HepG2 (cell line): ENCODE results near the gene POU2AF3. TPM values are rescaled to one million over a fixed set of nuclear protein-coding genes. Genes with fewer than 3 reads are reported as not detected.

Source experiments
- CHCHD3 ChIP-seq: sonication (generic); formaldehyde crosslinking; IDR thresholded peaks from 2 replicates; pipeline ENCODE4 v1.8.0; 2022; ENCODE audit warnings: mild to moderate bottlenecking, missing genetic modification reagents, moderate library complexity
- FOXP1 ChIP-seq, 2 experiments: fragments of 450-650 bp in 1 of 2; IDR thresholded peaks; 2 replicates each; pipeline ENCODE4 v1.6.1; 2017 to 2018; ENCODE audit warnings: antibody characterized with exemption in 1 of 2
- HDAC2 ChIP-seq: sonication (generic); formaldehyde crosslinking; IDR thresholded peaks from 2 replicates; pipeline ENCODE4 v1.4.0; 2020; ENCODE audit warnings: missing genetic modification reagents
- HMG20A ChIP-seq: IDR thresholded peaks from 2 replicates; pipeline ENCODE4 v1.6.1; 2016; ENCODE audit warnings: borderline replicate concordance
- HNF4G ChIP-seq, 2 experiments: sonication (generic) in 1 of 2; formaldehyde crosslinking in 1 of 2; IDR thresholded peaks; 2 replicates each; pipeline versions ENCODE4 v1.4.0 to v1.6.1; 2011 to 2020; ENCODE audit warnings: borderline replicate concordance in 2 of 2, low read depth in 2 of 2, mild to moderate bottlenecking in 2 of 2, low read length in 1 of 2, missing genetic modification reagents in 1 of 2, moderate library complexity in 1 of 2
- HOXA9 ChIP-seq: sonication (generic); formaldehyde crosslinking; IDR thresholded peaks from 2 replicates; pipeline ENCODE4 v1.8.1; 2022; ENCODE audit warnings: missing genetic modification reagents, mild to moderate bottlenecking, moderate library complexity, borderline replicate concordance
- MBNL3 ChIP-seq: fragments of 250-450 bp; sonication (Bioruptor Pico); conservative IDR thresholded peaks from 2 replicates; pipeline ENCODE4 v1.8.0; 2022; ENCODE audit warnings: mild to moderate bottlenecking, inconsistent platforms
- MED8 ChIP-seq: sonication (generic); formaldehyde crosslinking; IDR thresholded peaks from 2 replicates; pipeline ENCODE4 v1.8.1; 2023; ENCODE audit warnings: mild to moderate bottlenecking, missing genetic modification reagents; ENCODE audit not compliant: insufficient replicate concordance
- TEAD3 ChIP-seq: optimal IDR thresholded peaks from 2 replicates; pipeline ENCODE3; 2016; ENCODE audit warnings: borderline replicate concordance
- TRIM24 ChIP-seq: sonication (generic); formaldehyde crosslinking; IDR thresholded peaks from 2 replicates; pipeline ENCODE4 v1.8.0; 2022; ENCODE audit warnings: mild to moderate bottlenecking, missing genetic modification reagents
- ZBTB38 ChIP-seq: sonication (generic); formaldehyde crosslinking; IDR thresholded peaks from 2 replicates; pipeline ENCODE4 v1.5.1; 2020; ENCODE audit warnings: mild to moderate bottlenecking, missing genetic modification reagents
- ZC3H13 ChIP-seq: sonication (generic); formaldehyde crosslinking; IDR thresholded peaks from 2 replicates; pipeline ENCODE4 v1.8.1; 2023; ENCODE audit warnings: mild to moderate bottlenecking, missing genetic modification reagents, moderate library complexity
- ZSCAN20 ChIP-seq: sonication (generic); formaldehyde crosslinking; IDR thresholded peaks from 2 replicates; pipeline ENCODE4 v1.4.0; 2020; ENCODE audit warnings: missing genetic modification reagents, mild to moderate bottlenecking, borderline replicate concordance
- ZSCAN29 ChIP-seq: sonication (generic); formaldehyde crosslinking; conservative IDR thresholded peaks from 2 replicates; pipeline ENCODE4 v1.4.0; 2020; ENCODE audit warnings: mild to moderate bottlenecking, missing genetic modification reagents
- polyA plus RNA-seq, 8 experiments: library from polyadenylated mRNA; depleted of rRNA in 3 of 8; stranded (reverse) in 7 of 8; unstranded in 1 of 8; fragments of >200 nt; fragmentation: Illumina TruSeq in 4 of 8; extraction: Trizol in 4 of 8; gene quantifications; 2 replicates each; pipeline versions ENCODE4 v1.2.1 to v1.2.3, GENCODE V29; 2011 to 2016; ENCODE audit warnings: low read depth in 4 of 8, missing spikeins in 1 of 8, mixed read lengths in 1 of 8; ENCODE audit not compliant: insufficient read depth in 1 of 8
- total RNA-seq, 5 experiments: library from RNA; depleted of rRNA; stranded (reverse); fragments of >200 nt; fragmentation: Illumina TruSeq; extraction: Trizol; gene quantifications; 2 replicates each; pipeline ENCODE4 v1.2.3, GENCODE V29; 2016; ENCODE audit warnings: low read depth in 1 of 5
- TF ChIP-seq, protein P1 (sequence below): sonication (generic); formaldehyde crosslinking; IDR thresholded peaks from 2 replicates; pipeline ENCODE4 v1.8.1; 2022; ENCODE audit warnings: low read depth, mild to moderate bottlenecking, missing genetic modification reagents
- TF ChIP-seq, protein P2 (sequence below): sonication (generic); formaldehyde crosslinking; IDR thresholded peaks from 2 replicates; pipeline ENCODE4 v1.8.1; 2023; ENCODE audit warnings: mild to moderate bottlenecking, missing genetic modification reagents
- TF ChIP-seq, protein P3 (sequence below): sonication (generic); formaldehyde crosslinking; conservative IDR thresholded peaks from 2 replicates; pipeline ENCODE4 v1.4.0; 2020; ENCODE audit warnings: missing genetic modification reagents
- TF ChIP-seq, protein P4 (sequence below): sonication (generic); formaldehyde crosslinking; conservative IDR thresholded peaks from 2 replicates; pipeline ENCODE4 v1.4.0; 2020; ENCODE audit warnings: mild to moderate bottlenecking, missing genetic modification reagents, moderate library complexity
- TF ChIP-seq, protein P5 (sequence below): sonication (generic); formaldehyde crosslinking; IDR thresholded peaks from 2 replicates; pipeline ENCODE4 v1.5.0; 2020; ENCODE audit warnings: missing genetic modification reagents

POU2AF3 gene
- total and polyA plus RNA-seq, 2 of the 13 experiments (the other 11 are each of a cell fraction or from before 2014, with no cell fraction given), result 7.8 to 71.2 TPM

DNA sequence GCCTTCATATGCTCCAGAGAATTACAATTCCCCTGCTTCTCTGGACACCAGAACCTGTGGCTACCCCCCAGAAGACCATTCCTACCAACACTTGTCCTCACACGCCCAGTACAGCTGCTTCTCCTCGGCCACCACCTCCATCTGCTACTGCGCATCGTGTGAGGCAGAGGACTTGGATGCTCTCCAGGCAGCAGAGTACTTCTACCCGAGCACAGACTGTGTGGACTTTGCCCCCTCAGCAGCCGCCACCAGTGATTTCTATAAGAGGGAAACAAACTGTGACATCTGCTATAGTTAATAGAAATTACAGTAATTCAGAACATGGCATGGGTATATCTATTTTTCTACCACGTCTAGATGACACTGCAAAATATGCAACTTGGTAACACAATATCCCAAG is 9.8 kb downstream of the POU2AF3 start (continued):
- TF ChIP-seq, protein P1, sequence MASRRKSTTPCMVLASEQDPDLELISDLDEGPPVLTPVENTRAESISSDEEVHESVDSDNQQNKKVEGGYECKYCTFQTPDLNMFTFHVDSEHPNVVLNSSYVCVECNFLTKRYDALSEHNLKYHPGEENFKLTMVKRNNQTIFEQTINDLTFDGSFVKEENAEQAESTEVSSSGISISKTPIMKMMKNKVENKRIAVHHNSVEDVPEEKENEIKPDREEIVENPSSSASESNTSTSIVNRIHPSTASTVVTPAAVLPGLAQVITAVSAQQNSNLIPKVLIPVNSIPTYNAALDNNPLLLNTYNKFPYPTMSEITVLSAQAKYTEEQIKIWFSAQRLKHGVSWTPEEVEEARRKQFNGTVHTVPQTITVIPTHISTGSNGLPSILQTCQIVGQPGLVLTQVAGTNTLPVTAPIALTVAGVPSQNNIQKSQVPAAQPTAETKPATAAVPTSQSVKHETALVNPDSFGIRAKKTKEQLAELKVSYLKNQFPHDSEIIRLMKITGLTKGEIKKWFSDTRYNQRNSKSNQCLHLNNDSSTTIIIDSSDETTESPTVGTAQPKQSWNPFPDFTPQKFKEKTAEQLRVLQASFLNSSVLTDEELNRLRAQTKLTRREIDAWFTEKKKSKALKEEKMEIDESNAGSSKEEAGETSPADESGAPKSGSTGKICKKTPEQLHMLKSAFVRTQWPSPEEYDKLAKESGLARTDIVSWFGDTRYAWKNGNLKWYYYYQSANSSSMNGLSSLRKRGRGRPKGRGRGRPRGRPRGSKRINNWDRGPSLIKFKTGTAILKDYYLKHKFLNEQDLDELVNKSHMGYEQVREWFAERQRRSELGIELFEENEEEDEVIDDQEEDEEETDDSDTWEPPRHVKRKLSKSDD (CRISPR knock-in tag), result no peak
- TF ChIP-seq TRIM24 (CRISPR knock-in tag) (no peak), FOXP1 (IDR thresholded peaks at IDR 0.05) (no peak), FOXP1 (CRISPR knock-in tag; IDR thresholded peaks at IDR 0.05) (no peak), TEAD3 (peak; percentile 15), HDAC2 (CRISPR knock-in tag) (peak; percentile 61), ZSCAN20 (CRISPR knock-in tag) (no peak), ZC3H13 (CRISPR knock-in tag) (peak; percentile 62), ZSCAN29 (CRISPR knock-in tag) (no peak), MED8 (CRISPR knock-in tag) (no peak), HNF4G (IDR thresholded peaks at IDR 0.05; ENCODE audit: borderline replicate concordance, low read depth, low read length) (peak; percentile 95), HNF4G (CRISPR knock-in tag; IDR thresholded peaks at IDR 0.05; ENCODE audit: borderline replicate concordance, low read depth) (peak; percentile 91; the same call in 1 of the 2 replicates), ZBTB38 (CRISPR knock-in tag) (peak; percentile 95), HOXA9 (no peak), MBNL3 (CRISPR knock-in tag) (no peak), CHCHD3 (CRISPR knock-in tag) (no peak), HMG20A (peak; percentile 29; the same call in 1 of the 2 replicates)
- TF ChIP-seq, protein P2, sequence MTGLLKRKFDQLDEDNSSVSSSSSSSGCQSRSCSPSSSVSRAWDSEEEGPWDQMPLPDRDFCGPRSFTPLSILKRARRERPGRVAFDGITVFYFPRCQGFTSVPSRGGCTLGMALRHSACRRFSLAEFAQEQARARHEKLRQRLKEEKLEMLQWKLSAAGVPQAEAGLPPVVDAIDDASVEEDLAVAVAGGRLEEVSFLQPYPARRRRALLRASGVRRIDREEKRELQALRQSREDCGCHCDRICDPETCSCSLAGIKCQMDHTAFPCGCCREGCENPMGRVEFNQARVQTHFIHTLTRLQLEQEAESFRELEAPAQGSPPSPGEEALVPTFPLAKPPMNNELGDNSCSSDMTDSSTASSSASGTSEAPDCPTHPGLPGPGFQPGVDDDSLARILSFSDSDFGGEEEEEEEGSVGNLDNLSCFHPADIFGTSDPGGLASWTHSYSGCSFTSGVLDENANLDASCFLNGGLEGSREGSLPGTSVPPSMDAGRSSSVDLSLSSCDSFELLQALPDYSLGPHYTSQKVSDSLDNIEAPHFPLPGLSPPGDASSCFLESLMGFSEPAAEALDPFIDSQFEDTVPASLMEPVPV, result no peak
- TF ChIP-seq, protein P3, sequence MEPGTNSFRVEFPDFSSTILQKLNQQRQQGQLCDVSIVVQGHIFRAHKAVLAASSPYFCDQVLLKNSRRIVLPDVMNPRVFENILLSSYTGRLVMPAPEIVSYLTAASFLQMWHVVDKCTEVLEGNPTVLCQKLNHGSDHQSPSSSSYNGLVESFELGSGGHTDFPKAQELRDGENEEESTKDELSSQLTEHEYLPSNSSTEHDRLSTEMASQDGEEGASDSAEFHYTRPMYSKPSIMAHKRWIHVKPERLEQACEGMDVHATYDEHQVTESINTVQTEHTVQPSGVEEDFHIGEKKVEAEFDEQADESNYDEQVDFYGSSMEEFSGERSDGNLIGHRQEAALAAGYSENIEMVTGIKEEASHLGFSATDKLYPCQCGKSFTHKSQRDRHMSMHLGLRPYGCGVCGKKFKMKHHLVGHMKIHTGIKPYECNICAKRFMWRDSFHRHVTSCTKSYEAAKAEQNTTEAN (CRISPR knock-in tag), result 0 out of 2 replicates have a peak, but pooled peaks have one; percentile 11
- TF ChIP-seq, protein P4, sequence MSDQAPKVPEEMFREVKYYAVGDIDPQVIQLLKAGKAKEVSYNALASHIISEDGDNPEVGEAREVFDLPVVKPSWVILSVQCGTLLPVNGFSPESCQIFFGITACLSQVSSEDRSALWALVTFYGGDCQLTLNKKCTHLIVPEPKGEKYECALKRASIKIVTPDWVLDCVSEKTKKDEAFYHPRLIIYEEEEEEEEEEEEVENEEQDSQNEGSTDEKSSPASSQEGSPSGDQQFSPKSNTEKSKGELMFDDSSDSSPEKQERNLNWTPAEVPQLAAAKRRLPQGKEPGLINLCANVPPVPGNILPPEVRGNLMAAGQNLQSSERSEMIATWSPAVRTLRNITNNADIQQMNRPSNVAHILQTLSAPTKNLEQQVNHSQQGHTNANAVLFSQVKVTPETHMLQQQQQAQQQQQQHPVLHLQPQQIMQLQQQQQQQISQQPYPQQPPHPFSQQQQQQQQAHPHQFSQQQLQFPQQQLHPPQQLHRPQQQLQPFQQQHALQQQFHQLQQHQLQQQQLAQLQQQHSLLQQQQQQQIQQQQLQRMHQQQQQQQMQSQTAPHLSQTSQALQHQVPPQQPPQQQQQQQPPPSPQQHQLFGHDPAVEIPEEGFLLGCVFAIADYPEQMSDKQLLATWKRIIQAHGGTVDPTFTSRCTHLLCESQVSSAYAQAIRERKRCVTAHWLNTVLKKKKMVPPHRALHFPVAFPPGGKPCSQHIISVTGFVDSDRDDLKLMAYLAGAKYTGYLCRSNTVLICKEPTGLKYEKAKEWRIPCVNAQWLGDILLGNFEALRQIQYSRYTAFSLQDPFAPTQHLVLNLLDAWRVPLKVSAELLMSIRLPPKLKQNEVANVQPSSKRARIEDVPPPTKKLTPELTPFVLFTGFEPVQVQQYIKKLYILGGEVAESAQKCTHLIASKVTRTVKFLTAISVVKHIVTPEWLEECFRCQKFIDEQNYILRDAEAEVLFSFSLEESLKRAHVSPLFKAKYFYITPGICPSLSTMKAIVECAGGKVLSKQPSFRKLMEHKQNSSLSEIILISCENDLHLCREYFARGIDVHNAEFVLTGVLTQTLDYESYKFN, result peak; percentile 42; the same call in 1 of the 2 replicates
- TF ChIP-seq, protein P5, sequence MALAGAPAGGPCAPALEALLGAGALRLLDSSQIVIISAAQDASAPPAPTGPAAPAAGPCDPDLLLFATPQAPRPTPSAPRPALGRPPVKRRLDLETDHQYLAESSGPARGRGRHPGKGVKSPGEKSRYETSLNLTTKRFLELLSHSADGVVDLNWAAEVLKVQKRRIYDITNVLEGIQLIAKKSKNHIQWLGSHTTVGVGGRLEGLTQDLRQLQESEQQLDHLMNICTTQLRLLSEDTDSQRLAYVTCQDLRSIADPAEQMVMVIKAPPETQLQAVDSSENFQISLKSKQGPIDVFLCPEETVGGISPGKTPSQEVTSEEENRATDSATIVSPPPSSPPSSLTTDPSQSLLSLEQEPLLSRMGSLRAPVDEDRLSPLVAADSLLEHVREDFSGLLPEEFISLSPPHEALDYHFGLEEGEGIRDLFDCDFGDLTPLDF (CRISPR knock-in tag), result no peak
